Small intestine (tissue), 16 donors: ENCODE results near the gene CYP2C19. TPM values are rescaled to one million over a fixed set of nuclear protein-coding genes. Genes with fewer than 3 reads are reported as not detected.

ENCODE experiments used
- DNase-seq, 2 donors: peaks; one replicate each; pipeline versions ENCODE4 v3.0.0 to v3.0.0-alpha.2; 2013
- FAIRE-seq: peaks from 2 replicates; lab custom pipeline; 2012; peaks lifted over from hg19 to GRCh38; lab: Jason Lieb, UNC
- H3K27ac ChIP-seq, 3 donors: one replicate each; pipeline ENCODE4 v1.5.1; 2013; ENCODE audit warnings: low read length in 2 of 3, mild to moderate bottlenecking in 2 of 3, control low read depth in 1 of 3, inconsistent platforms in 1 of 3, low read depth in 1 of 3, moderate library complexity in 1 of 3
- H3K27me3 ChIP-seq, 3 donors: one replicate each; pipeline ENCODE4 v1.6.1; 2013; ENCODE audit warnings: low read length in 3 of 3, inconsistent platforms in 1 of 3; ENCODE audit not compliant: control insufficient read depth in 3 of 3, insufficient read depth in 3 of 3
- H3K36me3 ChIP-seq, 3 donors: one replicate each; pipeline ENCODE4 v1.6.1; 2013; ENCODE audit warnings: low read length in 3 of 3, inconsistent platforms in 1 of 3, low read depth in 1 of 3, mild to moderate bottlenecking in 1 of 3, moderate library complexity in 1 of 3; ENCODE audit not compliant: control insufficient read depth in 3 of 3, insufficient read depth in 2 of 3
- H3K4me1 ChIP-seq, 3 donors: one replicate each; pipeline ENCODE4 v1.6.1; 2013; ENCODE audit warnings: low read length in 2 of 3, inconsistent platforms in 1 of 3, low read depth in 1 of 3, mild to moderate bottlenecking in 1 of 3, moderate library complexity in 1 of 3; ENCODE audit not compliant: control insufficient read depth in 3 of 3, insufficient read depth in 2 of 3
- H3K4me3 ChIP-seq, 3 donors: one replicate each; pipeline ENCODE4 v1.5.1; 2013; ENCODE audit warnings: low read length in 3 of 3, control low read depth in 1 of 3, inconsistent platforms in 1 of 3, low read depth in 1 of 3, mild to moderate bottlenecking in 1 of 3, moderate library complexity in 1 of 3
- H3K9me3 ChIP-seq, 2 donors: one replicate each; pipeline ENCODE4 v1.6.1; 2013; ENCODE audit warnings: low read depth in 1 of 2, low read length in 1 of 2; ENCODE audit not compliant: control insufficient read depth in 2 of 2, insufficient read depth in 1 of 2
- WGBS, 3 donors: extraction: QIAGEN DNeasy Blood & Tissue Kit; methylation state at CpG; one replicate each; pipeline ENCODE4 v1.1.7; 2013; 5-methylcytosine and 5-hydroxymethylcytosine counted together
- long read RNA-seq, 10 donors: transcript quantifications; one replicate each; lab custom pipeline, GENCODE V29; 2026
- polyA plus RNA-seq, 4 donors: library from polyadenylated mRNA; stranded (reverse) in 3 of 4; unstranded in 1 of 4; fragments of 200-250 nt in 3 of 4; fragments of 120-200 nt in 1 of 4; gene quantifications; one replicate each; pipeline versions ENCODE4 v1.2.1 to v1.2.3, GENCODE V29; 2013
- donor health status: healthy with polysubstance abuse.
- donor health status: control.
- donor health status: control.
- donor health status: Bipolar disorder and iron deficiency.
- donor health status: healthy.

The CYP2C19 gene
- polyA plus RNA-seq: 10 to 100 TPM in 3 of 4 donors, 1 to 10 TPM in 1; 9.5 to 46.5 (median 28.2) TPM
- long read RNA-seq, donor 1, partial matches to known transcripts: 0 of 1 reads
- long read RNA-seq, donor 1, other reads (novel, unspliced or antisense): 0 of 1 reads
- long read RNA-seq, donor 2, partial matches to known transcripts: 0 of 1 reads
- long read RNA-seq, donor 2, other reads (novel, unspliced or antisense): 0 of 1 reads
- long read RNA-seq, donor 3: 0 reads
- long read RNA-seq, donor 4: 0 reads
- long read RNA-seq, donor 5, partial matches to known transcripts: 0 of 1 reads
- long read RNA-seq, donor 5, other reads (novel, unspliced or antisense): 0 of 1 reads
- long read RNA-seq, donor 6: 0 reads
- long read RNA-seq, donor 7: 0 reads
- long read RNA-seq, donor 8: 0 reads
- long read RNA-seq, donor 9, partial matches to known transcripts: 0 of 1 reads
- long read RNA-seq, donor 9, other reads (novel, unspliced or antisense): 0 of 1 reads
- long read RNA-seq, donor 10: 0 reads

DNA sequence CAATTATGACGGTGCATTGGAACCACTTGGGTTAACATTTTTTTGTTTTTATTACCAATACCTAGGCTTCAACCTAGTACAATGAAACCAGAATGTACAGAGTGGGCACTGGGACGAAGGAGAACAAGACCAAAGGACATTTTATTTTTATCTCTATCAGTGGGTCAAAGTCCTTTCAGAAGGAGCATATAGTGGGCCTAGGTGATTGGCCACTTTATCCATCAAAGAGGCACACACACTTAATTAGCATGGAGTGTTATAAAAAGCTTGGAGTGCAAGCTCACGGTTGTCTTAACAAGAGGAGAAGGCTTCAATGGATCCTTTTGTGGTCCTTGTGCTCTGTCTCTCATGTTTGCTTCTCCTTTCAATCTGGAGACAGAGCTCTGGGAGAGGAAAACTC, at the start of gene CYP2C19:
Gene CYP2C19, plus strand, starts transcription at position 289 of the 400 bp plus-strand sequence. Its CDS starts 25 bp downstream, at position 314.
- Histone ChIP-seq H3K4me1 (no peaks in the 10 kb centered on the region), H3K36me3 (peaks cover 0 to 5% (median 2%) of the 10 kb centered on the region in 3 donors), H3K27me3 (no peaks in the 10 kb centered on the region), H3K27ac (peak within 1 kb of the TSS in 1 of 3 donors; percentile 23), H3K4me3 (peak within 1 kb of the TSS in 2 of 3 donors; percentile 28 to 54), H3K9me3 (peaks cover 0 to 16% of the 10 kb centered on the region in 2 donors)
- WGBS, 3 donors: 17 to 61% (median 24%) methylated on average over 3 of the region's 3 CpGs
- DNase-seq (peak; percentile 61 to 87), FAIRE-seq (no peak)

DNA sequence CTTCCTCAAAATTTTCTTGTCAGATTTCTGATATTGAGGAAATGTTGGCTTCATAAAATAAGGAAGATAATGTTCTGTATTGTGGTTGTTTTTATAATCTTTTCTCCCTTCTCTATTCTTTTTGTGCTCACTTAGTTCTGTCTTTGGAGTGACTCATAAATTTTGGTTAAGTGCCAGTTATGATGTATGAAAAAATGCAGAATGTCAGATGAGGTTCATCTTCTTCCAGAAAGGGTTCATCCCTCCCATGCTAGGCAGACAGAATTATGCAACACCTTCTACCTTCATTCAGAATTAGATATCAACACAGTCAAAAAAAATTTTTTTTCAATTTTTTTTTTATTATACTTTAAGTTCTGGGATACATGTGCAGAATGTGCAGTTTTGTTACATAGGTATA, 36.6 kb upstream of the CYP2C19 start:
- Histone ChIP-seq H3K36me3 (peaks cover 0 to 12% (median 4%) of the 10 kb centered on the region in 3 donors), H3K4me1 (no peaks in the 10 kb centered on the region), H3K27me3 (no peaks in the 10 kb centered on the region), H3K27ac (no peak overlapping the region), H3K4me3 (no peak overlapping the region), H3K9me3 (peaks cover 0 to 3% of the 10 kb centered on the region in 2 donors)
- FAIRE-seq (no peak), DNase-seq (no peak)

DNA sequence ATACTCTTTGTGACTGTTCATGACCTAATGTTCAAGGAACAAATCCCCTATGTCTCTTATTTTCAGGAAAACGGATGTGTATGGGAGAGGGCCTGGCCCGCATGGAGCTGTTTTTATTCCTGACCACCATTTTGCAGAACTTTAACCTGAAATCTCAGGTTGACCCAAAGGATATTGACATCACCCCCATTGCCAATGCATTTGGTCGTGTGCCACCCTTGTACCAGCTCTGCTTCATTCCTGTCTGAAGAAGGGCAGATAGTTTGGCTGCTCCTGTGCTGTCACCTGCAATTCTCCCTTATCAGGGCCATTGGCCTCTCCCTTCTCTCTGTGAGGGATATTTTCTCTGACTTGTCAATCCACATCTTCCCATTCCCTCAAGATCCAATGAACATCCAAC, 27.3 kb upstream of the CYP2C19 start:
- no peak for FAIRE-seq

DNA sequence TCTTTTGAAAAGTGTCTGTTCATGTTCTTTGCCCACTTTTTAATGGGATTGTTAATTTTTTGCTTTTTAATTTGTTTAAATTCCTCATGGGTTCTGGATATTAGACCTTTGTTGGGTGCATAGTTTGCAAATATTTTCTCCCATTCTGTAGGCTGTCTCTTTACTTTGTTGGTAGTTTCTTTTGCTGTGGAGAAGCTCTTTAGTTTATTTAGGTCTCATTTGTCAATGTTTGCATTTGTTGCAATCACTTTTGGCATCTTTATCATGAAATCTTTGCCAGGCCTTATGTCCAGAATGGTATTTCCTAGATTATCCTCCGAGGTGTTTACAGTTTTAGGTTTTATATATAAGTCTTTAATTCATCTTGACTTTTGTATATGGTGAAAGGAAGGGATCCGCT, 23.9 kb upstream of the CYP2C19 start:
- no peak overlapping the region for H3K4me3 ChIP-seq
- WGBS, 3 donors: 72 to 86% (median 73%) methylated on average over 2 of the region's 2 CpGs
- peaks cover 0 to 9% (median 5%) of the 10 kb centered on the region in 3 donors for H3K36me3 ChIP-seq
- no peaks in the 10 kb centered on the region for H3K27me3 ChIP-seq
- H3K4me1 ChIP-seq: no peaks in the 10 kb centered on the region
- no peak overlapping the region for H3K27ac ChIP-seq
- FAIRE-seq (no peak), DNase-seq (no peak)
- H3K9me3 ChIP-seq: peaks cover 0 to 16% of the 10 kb centered on the region in 2 donors

More for the DNA sequence above, 27.3 kb upstream of the CYP2C19 start:
- no peaks in the 10 kb centered on the region for H3K27me3 ChIP-seq
- H3K27ac ChIP-seq: no peak overlapping the region
- peaks cover 0 to 3% (median 2%) of the 10 kb centered on the region in 3 donors for H3K36me3 ChIP-seq
- no peak overlapping the region for H3K4me3 ChIP-seq
- H3K9me3 ChIP-seq: peaks cover 0 to 3% of the 10 kb centered on the region in 2 donors
- WGBS, 3 donors: 76 to 83% (median 80%) methylated on average over 3 of the region's 3 CpGs
- no peaks in the 10 kb centered on the region for H3K4me1 ChIP-seq
- no peak for DNase-seq

DNA sequence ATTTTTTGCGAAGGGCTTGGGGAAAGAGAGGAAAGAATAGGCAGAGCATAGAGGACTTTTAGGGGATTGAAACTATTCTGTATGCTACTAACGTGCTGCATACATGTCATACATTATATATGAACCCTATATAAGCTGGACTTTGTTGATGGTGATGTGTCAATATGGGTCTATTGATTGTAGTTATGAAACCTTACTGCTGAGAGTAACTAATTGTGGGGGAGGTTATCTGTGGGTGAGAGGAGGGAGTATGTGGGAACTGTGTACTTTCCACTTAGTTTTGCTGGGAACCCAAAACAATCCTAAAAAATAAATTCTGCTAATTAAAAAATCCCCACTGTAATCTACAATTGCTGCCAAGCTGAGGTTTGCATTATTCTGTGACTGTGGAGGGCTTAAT, 15.3 kb upstream of the CYP2C19 start:
- Histone ChIP-seq H3K9me3 (peaks cover 0 to 23% of the 10 kb centered on the region in 2 donors), H3K4me3 (no peak overlapping the region), H3K27ac (no peak overlapping the region), H3K36me3 (peaks cover 0 to 11% (median 9%) of the 10 kb centered on the region in 3 donors), H3K4me1 (no peaks in the 10 kb centered on the region), H3K27me3 (no peaks in the 10 kb centered on the region)
- WGBS, 3 donors: 79 to 83% (median 83%) methylated on average over 2 of the region's 2 CpGs
- DNase-seq: no peak
- no peak for FAIRE-seq

DNA sequence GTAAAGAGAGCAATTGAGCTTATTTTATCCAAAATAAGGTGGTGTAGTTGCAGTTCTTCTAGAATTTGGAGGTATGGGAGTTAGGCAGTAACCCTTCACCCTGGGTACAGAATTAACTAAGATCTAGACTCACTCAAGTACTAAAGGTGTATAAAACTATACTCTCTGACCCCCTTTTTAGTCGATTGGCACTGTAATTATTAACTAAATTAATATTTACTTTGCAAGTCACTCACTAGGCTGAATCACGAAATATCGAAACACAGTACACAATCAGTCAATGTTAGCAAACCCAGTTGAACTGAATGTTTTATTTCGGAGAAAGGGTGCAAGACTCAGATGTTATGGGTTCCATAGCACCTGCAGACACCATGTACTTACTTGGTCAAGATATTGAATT, 14.6 kb upstream of the CYP2C19 start:
- Histone ChIP-seq H3K4me3 (no peak overlapping the region), H3K36me3 (peaks cover 0 to 12% (median 9%) of the 10 kb centered on the region in 3 donors), H3K27me3 (no peaks in the 10 kb centered on the region), H3K9me3 (peaks cover 0 to 23% of the 10 kb centered on the region in 2 donors), H3K4me1 (no peaks in the 10 kb centered on the region), H3K27ac (no peak overlapping the region)
- FAIRE-seq: no peak
- DNase-seq: peak in 1 of 2 donors; percentile 22
- 30 to 65% (median 44%) methylated on average over 4 of the region's 4 CpGs for WGBS, 3 donors

DNA sequence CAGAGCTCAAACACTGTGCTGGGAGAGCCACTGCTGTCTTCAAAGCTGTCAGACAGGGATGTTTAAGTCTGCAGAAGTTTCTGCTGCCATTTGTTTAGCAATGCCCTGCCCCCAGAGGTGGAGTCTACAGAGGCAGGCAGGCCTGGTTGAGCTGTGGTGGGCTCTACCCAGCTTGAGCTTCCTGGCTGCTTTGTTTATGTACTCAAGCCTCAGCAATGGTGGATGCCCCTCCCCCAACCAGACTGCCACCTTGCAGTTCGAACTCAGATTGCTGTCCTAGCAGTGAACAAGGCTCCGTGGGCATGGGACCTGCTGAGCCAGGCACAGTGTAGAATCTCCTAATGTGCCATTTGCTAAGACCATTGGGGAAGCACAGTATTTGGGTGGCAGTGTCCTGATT, 4.6 kb upstream of the CYP2C19 start:
- Histone ChIP-seq H3K9me3 (peaks cover 0 to 17% of the 10 kb centered on the region in 2 donors), H3K27me3 (no peaks in the 10 kb centered on the region), H3K36me3 (peaks cover 0 to 5% (median 2%) of the 10 kb centered on the region in 3 donors), H3K4me3 (no peak overlapping the region), H3K4me1 (no peaks in the 10 kb centered on the region), H3K27ac (no peak overlapping the region)
- WGBS, 3 donors: 77 to 98% (median 82%) methylated on average over 2 of the region's 2 CpGs
- DNase-seq (no peak), FAIRE-seq (no peak)

DNA sequence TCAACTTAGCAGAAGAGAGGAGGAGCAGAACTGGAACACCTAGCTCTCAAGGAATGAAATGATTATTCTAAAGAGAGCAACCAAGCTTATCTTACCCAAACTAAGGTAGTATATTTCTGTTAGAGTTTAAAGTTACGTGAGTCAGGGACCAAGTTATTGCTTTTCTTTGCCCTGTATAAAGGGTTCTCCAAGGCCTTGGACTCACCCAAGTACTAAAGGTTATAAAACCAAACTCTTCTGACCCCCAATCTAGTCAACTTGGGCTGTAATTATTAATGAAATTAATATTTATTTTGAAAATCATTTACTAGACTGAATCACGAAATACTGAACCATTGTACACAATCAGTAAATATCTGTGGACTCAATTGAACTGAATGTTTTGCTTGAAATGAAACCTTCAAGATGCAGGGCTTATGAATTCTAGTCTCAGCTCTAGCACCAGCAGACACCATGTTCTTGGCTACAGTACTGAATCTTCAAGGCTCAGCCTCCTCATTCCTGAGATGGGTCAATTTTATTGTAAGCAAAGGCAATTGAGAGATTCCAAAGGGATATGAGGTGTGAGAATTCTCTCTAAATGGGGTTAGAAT, 1.8 kb upstream of the CYP2C19 start:
- 11 to 55% (median 30%) methylated on average over 2 of the region's 2 CpGs for WGBS, 3 donors
- Histone ChIP-seq H3K4me1 (no peaks in the 10 kb centered on the region), H3K4me3 (no peak overlapping the region), H3K9me3 (peaks cover 0 to 17% of the 10 kb centered on the region in 2 donors), H3K27ac (no peak overlapping the region), H3K27me3 (no peaks in the 10 kb centered on the region), H3K36me3 (peaks cover 0 to 5% (median 2%) of the 10 kb centered on the region in 3 donors)
- FAIRE-seq (no peak), DNase-seq (peak in 1 of 2 donors; percentile 85)
